ENCODE data around the gene DDX42.

Gene DDX42

GRCh38 chr17:63830904-63831491, 57.0 kb downstream of the DDX42 start:
- H3K9me3 ChIP-seq (ENCODE audit: control insufficient read depth, low read length): no peaks in the 10 kb centered on the region
- peaks cover 22% of the 10 kb centered on the region for H3K4me1 ChIP-seq
- no peak for TF ChIP-seq CTCF (IDR thresholded peaks at IDR 0.05)
- no peak overlapping the region for H3K27ac ChIP-seq
- H3K4me3 ChIP-seq (ENCODE audit: low read depth, low read length): no peak overlapping the region
- no peak overlapping the region for H2AFZ ChIP-seq
- H3K79me2 ChIP-seq: peaks cover 17% of the 10 kb centered on the region
- no peak overlapping the region for H3K9ac ChIP-seq
- H3K36me3 ChIP-seq (ENCODE audit: control insufficient read depth, insufficient read depth, low read length): no peaks in the 10 kb centered on the region
- no peaks in the 10 kb centered on the region for H3K27me3 ChIP-seq (ENCODE audit: control insufficient read depth, insufficient read depth, low read length)
- H3K4me2 ChIP-seq (ENCODE audit: low read length): no peak overlapping the region

DNA sequence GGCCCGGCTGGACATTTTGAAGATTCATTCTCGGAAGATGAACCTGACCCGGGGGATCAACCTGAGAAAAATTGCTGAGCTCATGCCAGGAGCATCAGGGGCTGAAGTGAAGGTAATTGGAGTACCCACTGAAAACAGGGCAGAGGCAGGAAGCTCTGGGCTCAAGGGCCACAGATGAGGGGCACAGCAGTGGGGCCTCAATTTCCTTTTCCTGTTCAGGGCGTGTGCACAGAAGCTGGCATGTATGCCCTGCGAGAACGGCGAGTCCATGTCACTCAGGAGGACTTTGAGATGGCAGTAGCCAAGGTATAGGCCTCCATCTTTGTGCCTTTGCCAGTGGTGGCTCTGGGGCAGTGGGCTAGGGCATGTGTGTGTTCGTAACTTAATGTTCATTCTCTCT, 57.5 kb downstream of the DDX42 start:
- Histone ChIP-seq H3K79me2 (peaks cover 11% of the 10 kb centered on the region), H3K4me2 (ENCODE audit: low read length) (no peak overlapping the region), H3K9ac (no peak overlapping the region), H3K36me3 (ENCODE audit: control insufficient read depth, insufficient read depth, low read length) (no peaks in the 10 kb centered on the region), H3K27me3 (ENCODE audit: control insufficient read depth, insufficient read depth, low read length) (no peaks in the 10 kb centered on the region), H3K9me3 (ENCODE audit: control insufficient read depth, low read length) (no peaks in the 10 kb centered on the region), H2AFZ (no peak overlapping the region), H3K27ac (no peak overlapping the region), H3K4me1 (peaks cover 22% of the 10 kb centered on the region), H3K4me3 (ENCODE audit: low read depth, low read length) (no peak overlapping the region)
- no peak for TF ChIP-seq CTCF (IDR thresholded peaks at IDR 0.05)

DNA sequence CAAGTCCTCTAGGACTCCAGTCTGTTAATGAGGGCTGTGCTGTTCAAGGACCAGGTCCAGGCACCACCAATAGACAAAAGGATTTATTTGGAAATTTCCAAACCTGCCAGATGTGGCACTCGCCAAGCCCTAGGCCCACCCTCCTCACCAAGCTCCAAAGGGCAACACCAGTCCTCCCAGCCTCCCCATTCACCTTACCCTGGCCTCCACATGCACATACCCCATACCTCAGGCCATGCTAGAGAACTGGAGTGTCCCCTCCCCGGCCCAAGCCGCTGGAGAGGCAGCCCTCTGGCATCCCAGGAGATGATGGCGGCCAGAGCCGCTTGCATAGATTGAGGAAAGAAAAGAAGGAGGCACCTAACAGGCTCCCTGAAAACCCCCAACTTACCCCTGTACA, 58.0 kb downstream of the DDX42 start:
- H3K79me2 ChIP-seq: peaks cover 10% of the 10 kb centered on the region
- H3K4me1 ChIP-seq: peaks cover 22% of the 10 kb centered on the region
- H3K9me3 ChIP-seq (ENCODE audit: control insufficient read depth, low read length): no peaks in the 10 kb centered on the region
- H3K27ac ChIP-seq: no peak overlapping the region
- no peak overlapping the region for H3K9ac ChIP-seq
- no peak overlapping the region for H3K4me2 ChIP-seq (ENCODE audit: low read length)
- H2AFZ ChIP-seq: no peak overlapping the region
- TF ChIP-seq CTCF (IDR thresholded peaks at IDR 0.05): no peak
- H3K36me3 ChIP-seq (ENCODE audit: control insufficient read depth, insufficient read depth, low read length): no peaks in the 10 kb centered on the region
- no peaks in the 10 kb centered on the region for H3K27me3 ChIP-seq (ENCODE audit: control insufficient read depth, insufficient read depth, low read length)
- no peak overlapping the region for H3K4me3 ChIP-seq (ENCODE audit: low read depth, low read length)

DNA sequence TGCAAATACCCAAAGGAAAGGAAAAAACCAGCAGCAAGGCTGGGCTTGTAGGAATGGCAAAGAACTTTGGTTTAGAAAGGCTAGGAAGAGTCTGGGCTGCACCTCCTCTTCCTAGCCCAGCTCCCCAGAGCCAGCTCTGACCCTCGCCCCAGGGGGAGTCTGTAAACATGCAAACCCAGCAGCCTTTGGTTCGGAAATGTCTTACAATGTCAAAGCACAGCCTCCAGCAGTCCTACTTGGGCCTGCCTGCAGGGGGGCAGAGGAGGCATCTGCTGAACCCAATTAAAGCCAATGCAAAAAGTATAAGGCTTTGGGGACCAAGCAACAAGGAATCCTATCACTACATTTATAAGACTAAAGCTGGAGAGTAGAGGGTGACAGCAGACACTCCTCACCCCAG, 58.5 kb downstream of the DDX42 start:
- peaks cover 15% of the 10 kb centered on the region for H3K79me2 ChIP-seq
- no peak overlapping the region for H2AFZ ChIP-seq
- no peak for TF ChIP-seq CTCF (IDR thresholded peaks at IDR 0.05)
- H3K4me3 ChIP-seq (ENCODE audit: low read depth, low read length): no peak overlapping the region
- H3K9ac ChIP-seq: no peak overlapping the region
- H3K4me1 ChIP-seq: peaks cover 22% of the 10 kb centered on the region
- H3K36me3 ChIP-seq (ENCODE audit: control insufficient read depth, insufficient read depth, low read length): no peaks in the 10 kb centered on the region
- no peaks in the 10 kb centered on the region for H3K27me3 ChIP-seq (ENCODE audit: control insufficient read depth, insufficient read depth, low read length)
- no peak overlapping the region for H3K27ac ChIP-seq
- no peaks in the 10 kb centered on the region for H3K9me3 ChIP-seq (ENCODE audit: control insufficient read depth, low read length)
- H3K4me2 ChIP-seq (ENCODE audit: low read length): no peak overlapping the region

DNA sequence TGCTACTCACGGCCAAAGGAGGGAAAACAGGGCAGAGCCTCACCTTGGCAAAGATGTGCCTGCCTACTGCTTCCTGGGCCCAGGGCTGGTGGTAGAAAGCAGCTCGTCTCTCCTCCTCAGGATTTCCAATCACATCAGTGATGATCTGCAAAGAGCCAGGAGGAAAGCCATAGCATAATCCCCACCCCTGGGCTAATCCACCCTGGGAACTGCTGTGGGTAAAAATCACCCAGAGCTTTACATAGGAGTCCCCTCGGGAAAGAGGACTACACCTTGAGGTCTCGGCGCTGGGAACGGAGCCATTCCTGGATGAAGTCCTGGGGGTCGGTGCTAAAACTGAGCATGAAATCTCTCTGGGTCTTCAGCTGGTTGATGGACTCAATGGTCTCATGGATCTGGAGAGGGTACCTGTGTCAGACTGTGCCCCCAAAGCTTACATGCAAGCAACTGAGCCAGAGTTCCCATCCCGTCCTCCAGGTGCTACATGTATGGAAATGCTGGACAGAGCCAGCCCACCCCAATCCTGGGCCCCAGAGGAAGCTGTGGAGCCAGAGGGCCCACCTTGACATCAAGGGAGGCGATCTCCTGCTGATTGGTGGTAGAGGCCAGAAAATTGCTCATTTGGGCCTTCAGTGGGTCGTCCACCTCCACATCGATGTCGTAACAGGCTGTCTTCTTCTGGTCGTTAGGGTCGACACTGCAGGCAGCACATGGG, 59.2 kb downstream of the DDX42 start:
- H3K27ac ChIP-seq: no peak overlapping the region
- TF ChIP-seq CTCF (IDR thresholded peaks at IDR 0.05): no peak
- H3K27me3 ChIP-seq (ENCODE audit: control insufficient read depth, insufficient read depth, low read length): no peaks in the 10 kb centered on the region

More for the DNA sequence above, 59.2 kb downstream of the DDX42 start:
- no peaks in the 10 kb centered on the region for H3K9me3 ChIP-seq (ENCODE audit: control insufficient read depth, low read length)
- peaks cover 20% of the 10 kb centered on the region for H3K4me1 ChIP-seq
- no peak overlapping the region for H3K4me3 ChIP-seq (ENCODE audit: low read depth, low read length)
- H3K9ac ChIP-seq: no peak overlapping the region
- H2AFZ ChIP-seq: no peak overlapping the region
- no peak overlapping the region for H3K4me2 ChIP-seq (ENCODE audit: low read length)
- no peaks in the 10 kb centered on the region for H3K36me3 ChIP-seq (ENCODE audit: control insufficient read depth, insufficient read depth, low read length)
- H3K79me2 ChIP-seq: peaks cover 18% of the 10 kb centered on the region

Measured in parathyroid adenoma (tissue), 2 donors.